NCI-H128 (cell line): ENCODE results near the gene MAPKBP1.
"Not testable (repeated sequence)": the region's sequence is repeated elsewhere in the genome, so short reads cannot be mapped to it uniquely, and the experiment has no call there.

ENCODE experiments used
- DNase-seq: peaks from one replicate; lab custom pipeline; 2025; ENCODE audit not compliant: unreplicated experiment; lab: John Stamatoyannopoulos, UW

The MAPKBP1 gene

DNA sequence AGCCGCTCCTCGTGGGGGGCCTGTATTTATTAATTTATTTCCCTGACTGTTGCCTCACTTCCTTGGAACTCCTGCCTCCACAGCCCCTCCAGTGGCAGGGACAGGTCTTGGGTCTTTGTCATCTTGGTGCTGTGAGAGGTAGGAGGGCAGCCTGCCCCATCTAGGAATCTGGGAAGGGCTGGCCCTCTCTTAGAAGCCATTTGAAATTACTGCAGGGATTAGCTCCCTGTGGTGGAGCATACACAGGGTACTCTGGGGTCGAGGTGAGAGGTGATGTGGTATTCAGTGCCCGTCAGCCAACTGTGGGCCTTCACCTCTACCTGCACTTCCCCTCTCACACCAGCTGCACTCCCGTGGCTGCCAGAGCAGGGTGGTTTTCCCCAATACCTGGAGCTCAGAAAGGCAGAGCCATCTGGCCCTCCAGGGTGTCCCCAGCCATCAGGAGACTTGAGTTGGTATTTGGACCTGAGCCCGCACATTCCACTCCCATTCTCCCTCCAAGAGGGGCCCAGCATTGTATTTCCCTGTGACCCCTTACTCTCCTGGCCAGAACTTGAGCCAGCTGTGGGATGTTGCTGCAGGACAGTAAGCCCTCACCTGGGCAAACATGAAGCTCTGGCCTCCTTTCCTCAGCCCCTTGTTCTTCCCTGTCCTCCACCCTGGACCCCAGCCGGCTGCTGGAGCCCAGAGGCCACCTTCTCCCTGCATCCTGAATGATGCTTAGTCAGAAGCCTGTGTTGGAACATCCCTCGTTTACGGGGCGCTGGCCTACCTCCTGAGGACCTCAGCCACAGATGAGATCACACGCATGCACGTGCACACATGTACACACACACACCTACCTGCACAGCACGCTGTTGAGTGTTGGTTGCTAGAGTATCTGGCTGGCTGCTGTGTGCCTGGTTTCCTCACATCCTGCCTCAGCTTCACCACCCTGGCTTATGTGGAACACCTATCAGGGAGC, 51.6 kb downstream of the MAPKBP1 start:
- DNase-seq: no peak

DNA sequence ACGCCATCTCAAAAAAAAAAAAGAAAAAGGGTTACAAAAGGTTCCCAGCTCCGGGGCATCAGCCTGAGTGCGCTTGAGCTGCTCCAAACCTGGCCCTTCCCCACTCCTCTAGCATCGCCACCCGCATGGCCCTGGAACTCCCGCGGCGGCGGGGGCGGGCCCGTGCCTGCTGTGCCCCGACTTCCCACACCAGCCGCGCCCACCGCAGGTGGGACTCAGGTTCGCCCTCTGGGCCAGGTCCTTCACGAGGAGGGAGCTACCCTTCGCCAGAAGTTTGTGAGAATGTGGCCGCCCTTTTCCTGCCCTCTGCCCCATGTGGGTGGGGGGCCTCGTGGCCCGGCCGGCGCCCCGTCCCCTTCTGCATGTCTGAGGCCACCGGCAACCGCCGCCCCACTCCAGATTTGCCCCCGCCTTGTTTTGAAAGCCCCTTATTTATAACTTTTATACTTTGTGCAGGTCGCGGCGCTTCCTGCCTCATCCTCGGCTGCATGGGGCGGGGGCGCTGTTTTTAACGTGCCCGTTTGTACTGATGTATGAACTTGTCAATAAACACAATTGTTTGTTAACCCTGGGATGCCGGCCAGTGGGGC, 53.1 kb downstream of the MAPKBP1 start:
- no peak for DNase-seq

DNA sequence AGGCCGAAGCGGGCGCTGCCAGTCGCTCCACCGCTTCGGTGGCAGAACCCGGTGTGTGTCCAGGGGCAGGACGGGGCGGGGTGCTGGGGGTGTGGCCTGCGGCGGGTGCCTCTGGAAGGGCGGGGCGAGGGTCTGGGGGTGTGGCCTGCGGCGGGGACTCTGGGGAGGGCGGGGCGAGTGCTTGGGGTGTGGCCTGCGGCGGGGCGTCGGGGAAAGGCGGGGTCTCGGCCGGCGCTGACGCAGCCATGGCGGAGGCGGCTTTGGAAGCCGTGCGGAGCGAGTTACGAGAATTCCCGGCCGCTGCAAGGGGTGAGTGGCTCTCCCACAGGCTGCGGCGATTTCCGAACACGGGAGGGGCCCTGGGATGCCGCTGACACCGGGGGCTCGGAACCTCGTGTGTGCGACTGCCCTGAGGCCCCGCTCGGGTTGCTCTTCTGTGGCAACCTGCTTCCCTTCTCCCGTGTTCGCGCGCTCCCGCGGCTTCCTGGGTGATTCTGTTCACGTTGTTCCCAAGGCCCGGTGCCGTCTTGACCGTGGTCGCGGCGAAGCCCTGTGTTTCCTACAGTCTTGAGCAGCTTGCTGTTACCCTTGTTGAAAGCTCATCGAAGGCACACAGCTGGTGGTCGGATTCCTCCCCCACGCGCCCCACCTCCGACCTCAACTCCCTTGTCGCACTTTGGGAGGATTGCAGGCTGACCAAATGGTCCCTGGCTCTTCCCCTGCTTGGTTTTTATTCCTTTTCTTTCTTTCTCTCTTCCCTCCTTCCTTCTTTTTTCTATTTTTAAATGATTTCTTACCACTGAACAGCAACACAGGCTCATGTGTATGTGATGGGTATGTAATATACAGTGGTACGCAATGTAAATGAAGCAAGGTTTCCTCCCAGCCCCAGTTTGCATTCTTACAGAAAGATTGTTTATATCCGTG, 53.9 kb downstream of the MAPKBP1 start, which contains the start of gene JMJD7:
JMJD7 (plus strand) TSS at position 213 of the 927 bp plus-strand sequence; CDS start at position 246, 33 bp downstream.
- peak; percentile 15 for DNase-seq

DNA sequence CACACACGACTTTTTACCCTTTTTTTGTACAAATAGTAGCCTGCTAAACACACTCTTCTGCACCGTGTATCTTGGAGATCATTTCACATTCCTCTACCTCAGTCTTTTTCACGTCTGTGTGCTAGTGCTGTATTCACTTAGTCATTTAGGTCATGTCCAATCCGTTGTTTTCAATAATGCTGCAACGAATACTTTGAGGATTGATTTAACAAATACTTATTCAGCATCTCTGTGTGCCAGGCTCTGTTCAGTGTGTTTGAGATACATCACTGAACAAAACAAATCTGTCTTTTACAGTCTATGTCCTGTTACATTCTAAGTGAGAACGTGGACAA, 54.5 kb downstream of the MAPKBP1 start:
- DNase-seq: no peak

DNA sequence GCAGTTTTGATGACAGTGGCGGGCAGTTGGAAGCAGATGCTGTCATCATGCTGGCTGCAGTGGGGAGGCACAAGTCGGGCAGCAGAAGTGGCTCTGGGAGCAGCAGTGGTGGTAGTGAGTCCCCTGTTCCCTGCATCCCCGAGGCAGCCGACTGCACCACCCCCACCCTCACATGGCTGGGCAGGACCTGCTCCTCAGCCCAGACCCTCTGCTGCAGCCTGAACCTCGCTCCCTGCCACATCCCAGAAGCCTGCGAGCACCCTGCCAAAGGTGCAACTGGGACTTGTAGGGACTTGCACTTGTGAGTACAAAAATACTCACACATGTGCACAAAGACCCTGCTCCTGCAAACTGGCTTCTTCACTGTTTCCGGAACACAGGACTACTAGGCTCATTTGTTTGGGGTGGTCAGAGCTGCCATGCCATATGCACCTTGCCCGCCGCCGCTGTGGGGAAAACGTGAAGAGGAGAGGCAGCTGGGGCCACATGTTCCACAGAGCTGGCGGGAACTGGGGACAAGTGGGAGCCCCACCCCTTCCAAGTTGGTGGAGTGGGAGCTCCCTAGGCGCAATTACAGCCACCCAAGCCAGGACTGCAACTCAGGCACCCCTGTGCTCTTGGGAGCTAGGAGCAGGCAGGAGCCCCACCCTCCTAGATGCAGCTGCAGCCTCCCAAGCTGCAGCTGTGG, 55.8 kb downstream of the MAPKBP1 start:
- DNase-seq: no peak

DNA sequence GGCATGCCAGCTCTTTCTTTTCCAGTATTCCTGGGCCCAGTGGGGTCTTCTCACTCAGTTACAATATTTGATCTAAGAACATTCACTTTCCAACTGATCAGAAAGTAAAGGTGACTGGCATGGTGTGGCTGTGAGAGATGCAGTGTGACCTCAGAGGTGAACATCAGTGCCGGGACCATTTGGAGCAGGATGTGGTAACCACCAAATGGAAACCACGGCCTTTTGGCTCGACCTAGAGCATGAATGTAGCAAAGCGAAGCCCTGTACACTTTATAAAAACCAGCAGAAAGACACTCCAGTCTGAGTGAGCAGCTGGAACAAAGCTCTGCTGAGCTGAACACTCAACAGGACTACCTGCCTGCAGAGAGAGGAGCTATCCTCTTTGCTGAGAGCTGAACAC, 57.0 kb downstream of the MAPKBP1 start:
- DNase-seq: not testable (repeated sequence)

DNA sequence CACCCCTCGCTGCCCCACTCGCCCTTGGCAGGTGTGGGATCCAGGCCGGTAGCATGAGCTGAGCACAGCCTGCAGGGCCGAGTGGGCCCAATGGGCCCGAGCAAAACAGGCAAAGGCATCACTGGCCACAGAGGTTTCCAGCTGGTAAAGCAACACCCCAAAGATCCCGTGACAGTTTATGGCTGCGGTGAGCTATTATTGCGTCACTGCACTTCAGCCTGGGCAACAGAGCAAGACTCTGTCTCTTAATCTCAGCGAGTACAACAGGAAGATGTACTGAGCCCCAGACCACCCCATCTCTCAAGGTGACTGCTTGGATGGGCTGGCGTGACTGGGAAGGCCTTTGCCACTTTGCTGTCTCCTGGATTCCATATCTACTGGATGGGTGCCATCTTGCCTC, 57.9 kb downstream of the MAPKBP1 start:
- DNase-seq: no peak

DNA sequence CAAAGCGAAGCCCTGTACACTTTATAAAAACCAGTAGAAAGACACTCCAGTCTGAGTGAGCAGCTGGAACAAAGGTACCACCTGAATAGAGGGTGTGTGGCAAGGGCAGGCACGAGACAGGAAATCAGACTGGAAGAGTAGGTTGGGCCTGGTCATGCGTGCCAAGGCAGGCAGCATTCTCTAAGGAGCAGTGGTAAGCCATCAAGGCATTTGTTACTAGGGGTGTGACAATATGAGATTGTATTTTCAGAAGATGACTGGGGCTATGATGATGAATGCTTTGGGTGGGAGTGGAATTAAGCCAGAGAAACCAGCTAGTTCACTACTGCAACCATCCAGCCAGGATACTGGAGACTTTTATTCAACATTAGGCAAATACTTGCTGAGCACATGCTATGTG, 58.6 kb downstream of the MAPKBP1 start:
- no peak for DNase-seq

DNA sequence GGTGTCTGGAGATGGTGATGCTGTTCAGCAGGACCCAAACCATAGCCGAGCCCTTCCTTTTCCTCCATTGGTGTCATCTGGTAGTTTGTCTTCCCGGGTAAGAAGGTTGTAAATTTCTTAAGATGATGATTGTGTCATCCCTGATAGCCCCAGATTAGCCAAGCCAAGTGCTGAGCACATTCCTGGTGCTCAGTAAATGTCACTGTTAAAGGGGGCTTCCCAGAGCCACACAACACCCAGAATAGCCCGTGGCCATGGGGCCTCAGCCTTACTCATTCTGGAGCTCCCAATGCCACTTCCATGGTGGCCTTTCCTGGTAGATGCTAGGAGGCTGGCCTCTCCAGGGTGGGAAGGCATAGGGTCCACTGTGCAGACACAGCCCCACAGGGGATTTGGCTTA, 59.8 kb downstream of the MAPKBP1 start:
- DNase-seq: no peak

DNA sequence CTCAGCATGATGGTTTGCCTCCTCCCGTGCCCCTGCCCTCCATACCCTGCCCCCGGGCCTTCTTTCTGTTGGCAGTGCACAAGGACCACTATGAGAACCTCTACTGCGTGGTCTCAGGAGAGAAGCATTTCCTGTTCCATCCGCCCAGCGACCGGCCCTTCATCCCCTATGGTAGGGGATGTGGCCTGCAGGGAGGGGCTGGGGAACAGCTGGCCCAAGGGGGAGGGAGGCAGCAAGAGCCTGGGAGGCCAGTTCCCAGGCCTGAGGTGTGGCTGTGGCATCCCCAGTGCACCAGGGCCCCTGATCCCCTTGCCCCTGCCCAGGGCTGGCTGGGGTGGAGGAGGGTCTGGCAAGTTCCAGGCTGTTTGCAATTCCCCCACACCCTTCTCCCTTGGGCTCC, 61.8 kb downstream of the MAPKBP1 start:
- no peak for DNase-seq

DNA sequence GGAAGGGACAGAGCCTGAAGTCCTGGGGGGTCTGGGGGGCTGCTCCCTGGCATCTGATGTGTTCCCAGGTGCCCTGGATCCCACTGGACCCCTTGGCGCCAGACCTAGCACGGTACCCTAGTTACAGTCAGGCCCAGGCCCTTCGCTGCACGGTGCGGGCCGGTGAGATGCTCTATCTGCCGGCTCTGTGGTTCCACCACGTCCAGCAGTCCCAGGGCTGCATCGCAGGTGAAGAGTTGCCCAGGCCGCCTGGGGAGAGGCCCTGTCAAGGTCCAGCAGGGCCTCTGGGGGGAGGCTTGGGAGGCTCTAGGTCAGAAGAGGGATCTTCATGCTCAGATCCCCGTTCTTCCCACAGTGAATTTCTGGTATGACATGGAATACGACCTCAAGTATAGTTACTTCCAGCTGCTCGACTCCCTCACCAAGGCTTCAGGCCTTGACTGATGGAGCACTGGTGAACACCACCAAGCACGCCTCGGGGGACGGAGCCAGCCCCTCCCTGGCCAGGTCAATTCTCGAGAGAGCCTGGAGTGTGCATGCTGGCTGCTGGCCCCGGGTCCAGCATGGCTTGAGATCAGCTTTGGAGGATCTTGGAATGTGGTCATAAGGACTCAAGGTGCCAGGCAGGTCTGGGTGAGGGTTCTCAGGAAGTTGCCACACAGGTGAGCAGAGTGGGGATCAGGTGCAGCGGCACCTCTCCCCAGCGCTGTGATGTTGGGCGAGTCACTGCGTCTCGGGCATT, 62.6 kb downstream of the MAPKBP1 start:
- no peak for DNase-seq

DNA sequence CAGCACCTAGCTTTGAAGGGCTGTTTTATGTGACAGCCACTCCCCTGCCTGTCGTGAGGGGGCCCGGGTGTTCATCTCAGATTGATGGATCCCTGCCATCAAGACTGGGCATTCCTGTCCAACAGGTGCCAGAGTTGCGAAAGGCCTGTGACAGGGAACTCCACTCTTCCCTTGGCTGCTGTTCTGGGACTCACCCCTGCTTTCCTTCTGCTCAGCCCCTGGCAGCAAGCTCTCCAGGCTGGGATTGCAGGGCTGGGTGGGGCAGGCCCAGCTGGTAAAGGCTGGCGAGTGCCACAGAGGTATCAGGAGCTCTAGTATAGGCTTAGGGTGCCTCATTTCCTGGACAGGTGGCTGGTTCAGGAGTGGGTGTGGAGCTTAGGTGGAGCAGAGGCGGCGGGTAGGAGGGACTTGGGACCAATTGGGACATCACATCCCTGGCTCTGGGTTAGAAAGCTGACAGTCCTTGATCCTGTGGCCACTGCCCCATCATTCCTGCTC, 64.2 kb downstream of the MAPKBP1 start, which contains the start of gene PLA2G4B:
PLA2G4B (plus strand) TSS at position 448 of the 498 bp plus-strand sequence. CDS start 67 bp downstream, outside the sequence.
- no peak for DNase-seq

DNA sequence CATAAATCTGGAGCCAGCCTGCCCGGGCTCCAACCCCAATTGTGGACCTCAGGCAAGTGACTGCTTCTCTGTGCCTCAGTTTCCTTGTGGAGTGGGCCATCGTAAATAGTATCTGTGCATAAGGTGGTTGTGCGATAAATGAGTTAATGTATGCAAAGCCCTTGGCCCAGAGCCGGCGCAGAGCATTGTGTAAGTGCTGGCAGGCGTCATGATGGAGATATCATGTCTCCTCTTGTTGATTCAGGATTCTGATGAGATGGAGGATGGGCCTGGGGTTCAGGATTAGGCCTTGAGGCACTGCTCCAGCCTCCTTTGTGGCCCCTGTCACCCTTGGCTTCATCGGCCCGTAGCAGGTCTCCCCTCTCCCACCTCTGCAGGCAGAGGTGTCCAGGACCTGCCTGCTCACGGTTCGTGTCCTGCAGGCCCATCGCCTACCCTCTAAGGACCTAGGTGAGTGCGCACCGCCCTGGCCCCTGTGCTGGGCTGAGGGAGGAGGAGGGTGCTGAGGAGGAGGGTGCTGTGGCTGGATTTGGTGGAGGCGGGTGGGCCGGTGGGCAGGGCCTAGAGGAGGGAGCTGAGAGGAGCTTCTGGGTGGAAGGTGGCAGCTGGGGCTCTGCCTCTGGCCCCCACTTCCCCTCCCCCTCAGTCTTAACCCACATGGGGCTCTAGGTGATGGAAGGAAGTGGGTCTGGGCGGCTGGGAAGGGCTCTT, 65.7 kb downstream of the MAPKBP1 start:
- no peak for DNase-seq

DNA sequence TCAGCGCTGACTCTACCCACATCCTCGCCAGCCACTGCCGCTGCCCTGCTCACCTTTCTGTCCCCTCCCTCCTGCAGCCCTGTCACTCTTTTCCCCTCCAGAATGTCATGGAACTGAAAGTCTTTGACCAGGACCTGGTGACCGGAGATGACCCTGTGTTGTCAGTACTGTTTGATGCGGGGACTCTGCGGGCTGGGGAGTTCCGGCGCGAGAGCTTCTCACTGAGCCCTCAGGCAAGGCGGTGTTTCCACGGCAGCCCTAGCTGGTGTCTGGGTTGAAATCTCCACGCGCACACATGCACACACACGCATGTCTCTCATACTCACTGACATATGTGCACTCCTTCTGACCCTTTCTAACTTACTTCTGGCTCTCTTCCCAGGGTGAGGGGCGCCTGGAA, 66.4 kb downstream of the MAPKBP1 start:
- no peak for DNase-seq

DNA sequence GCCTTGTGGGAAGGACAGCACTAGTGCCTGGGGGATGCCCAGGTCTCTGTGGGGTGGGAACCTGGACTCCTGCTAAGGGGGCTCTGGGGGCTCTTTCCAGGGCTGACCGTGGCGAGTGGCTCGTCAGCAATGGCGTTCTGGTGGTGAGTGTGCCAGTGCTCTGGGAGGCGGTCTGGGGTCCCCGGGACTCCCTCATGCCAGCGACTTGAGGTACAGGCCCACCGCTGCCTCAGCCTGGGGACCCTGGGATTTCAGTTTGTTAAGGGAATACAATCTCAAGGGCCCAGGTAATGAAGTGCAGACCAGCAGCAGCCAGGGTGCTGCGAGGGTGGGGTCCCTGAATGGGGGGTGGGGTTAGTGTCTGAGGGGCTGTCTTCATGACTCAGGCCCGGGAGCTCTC, 66.8 kb downstream of the MAPKBP1 start:
- no peak for DNase-seq

DNA sequence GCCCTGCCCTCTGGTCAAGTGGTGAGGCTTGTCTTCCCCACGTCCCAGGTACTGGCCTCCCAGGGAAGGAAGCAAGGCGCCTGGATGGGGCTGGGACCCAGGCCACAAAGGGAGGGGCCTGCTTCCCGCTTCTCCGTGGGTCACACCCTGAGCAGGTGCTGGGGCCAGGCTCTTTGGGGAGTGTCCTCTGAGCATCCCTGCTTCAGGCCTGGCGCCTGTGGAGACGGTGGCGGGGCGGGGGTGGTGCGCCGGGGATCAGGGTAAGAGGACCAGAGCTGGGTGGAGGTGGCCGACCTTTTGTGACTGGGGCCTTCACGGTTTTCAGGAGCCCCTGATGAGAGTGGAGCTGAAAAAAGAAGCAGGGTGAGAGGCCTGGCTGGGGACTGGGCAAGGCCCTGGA, 67.9 kb downstream of the MAPKBP1 start:
- no peak for DNase-seq

DNA sequence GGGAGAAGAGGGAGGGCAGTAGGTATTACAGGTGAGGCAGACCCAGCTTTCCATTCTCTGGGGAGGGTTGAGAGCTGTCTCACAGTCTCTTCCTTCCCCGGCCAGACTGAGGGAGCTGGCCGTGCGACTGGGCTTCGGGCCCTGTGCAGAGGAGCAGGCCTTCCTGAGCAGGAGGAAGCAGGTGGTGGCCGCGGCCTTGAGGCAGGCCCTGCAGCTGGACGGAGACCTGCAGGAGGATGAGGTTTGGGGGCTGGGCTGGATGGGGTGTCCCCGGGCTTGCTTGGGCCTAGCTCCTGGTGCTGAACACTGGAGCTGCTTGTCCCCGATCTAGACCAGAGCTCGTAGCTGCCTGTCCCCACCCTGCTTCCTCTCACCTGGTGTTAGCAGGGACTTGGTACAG, 69.3 kb downstream of the MAPKBP1 start:
- DNase-seq: no peak

DNA sequence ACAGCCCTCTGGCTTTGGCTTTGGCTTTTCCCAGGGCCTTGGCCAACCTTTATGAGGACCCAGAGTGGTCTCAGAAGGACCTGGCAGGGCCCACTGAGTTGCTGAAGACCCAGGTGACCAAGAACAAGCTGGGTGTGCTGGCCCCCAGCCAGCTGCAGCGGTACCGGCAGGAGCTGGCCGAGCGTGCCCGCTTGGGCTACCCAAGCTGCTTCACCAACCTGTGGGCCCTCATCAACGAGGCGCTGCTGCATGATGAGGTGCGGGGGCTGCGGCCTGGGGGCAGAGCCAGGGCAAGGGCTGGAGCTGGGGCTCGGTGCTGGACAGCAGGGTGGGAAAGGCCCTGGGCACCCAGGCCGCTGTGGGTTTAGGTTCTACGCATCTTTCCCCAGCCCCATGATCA, 70.5 kb downstream of the MAPKBP1 start:
- no peak for DNase-seq

DNA sequence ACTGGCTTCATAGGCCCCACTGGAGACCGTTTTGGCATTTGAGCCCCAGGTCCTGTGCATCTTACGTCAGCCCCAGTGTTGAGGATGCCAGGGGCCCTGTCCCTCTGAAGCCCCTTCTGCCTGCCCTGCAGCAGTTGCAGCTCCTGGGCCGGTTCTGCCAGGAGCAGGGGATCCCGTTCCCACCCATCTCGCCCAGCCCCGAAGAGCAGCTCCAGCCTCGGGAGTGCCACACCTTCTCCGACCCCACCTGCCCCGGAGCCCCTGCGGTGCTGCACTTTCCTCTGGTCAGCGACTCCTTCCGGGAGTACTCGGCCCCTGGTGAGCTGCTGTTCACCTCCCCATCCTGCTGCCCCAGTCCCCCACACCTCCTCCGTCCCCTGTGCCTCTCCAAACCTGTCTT, 72.9 kb downstream of the MAPKBP1 start:
- DNase-seq: no peak
